ENCODE results near the gene CLTA.

Gene CLTA

GRCh38 chr9:36190388-36191289 is at the start of gene CLTA:
Gene CLTA, plus strand, starts transcription at chr9:36190921. Its CDS starts 136 bp downstream, at chr9:36191057.
- DNase-seq (ENCODE audit: low spot score) = peak; percentile 99

GRCh38 chr9:36141288-36141687 is 49.4 kb upstream of the CLTA start:
- no peak for DNase-seq (ENCODE audit: low spot score)

GRCh38 chr9:36141761-36142160 is 49.0 kb upstream of the CLTA start:
- no peak for DNase-seq (ENCODE audit: low spot score)

GRCh38 chr9:36142510-36143244 is 48.0 kb upstream of the CLTA start:
- DNase-seq (ENCODE audit: low spot score) = no peak

GRCh38 chr9:36143245-36143641 is 47.5 kb upstream of the CLTA start:
- no peak for DNase-seq (ENCODE audit: low spot score)

- no peak for DNase-seq (ENCODE audit: low spot score)
Measured at GRCh38 chr9:36144309-36145232, 46.1 kb upstream of the CLTA start.

- DNase-seq (ENCODE audit: low spot score) = no peak
Measured at GRCh38 chr9:36145970-36146369, 44.8 kb upstream of the CLTA start.

- no peak for DNase-seq (ENCODE audit: low spot score)
Measured at GRCh38 chr9:36146651-36147050, 44.1 kb upstream of the CLTA start.

- DNase-seq (ENCODE audit: low spot score) = no peak
Measured at GRCh38 chr9:36147441-36148175, 43.1 kb upstream of the CLTA start.

- peak; percentile 98 for DNase-seq (ENCODE audit: low spot score)
Measured at GRCh38 chr9:36148311-36149051, 42.2 kb upstream of the CLTA start.

- no peak for DNase-seq (ENCODE audit: low spot score)
Measured at GRCh38 chr9:36149197-36149596, 41.5 kb upstream of the CLTA start.

- no peak for DNase-seq (ENCODE audit: low spot score)
Measured at GRCh38 chr9:36150574-36151315, 40.0 kb upstream of the CLTA start.

- DNase-seq (ENCODE audit: low spot score) = no peak
Measured at GRCh38 chr9:36151316-36152210, 39.2 kb upstream of the CLTA start.

- DNase-seq (ENCODE audit: low spot score) = no peak
Measured at GRCh38 chr9:36152741-36153438, 37.8 kb upstream of the CLTA start.

- DNase-seq (ENCODE audit: low spot score) = no peak
Measured at GRCh38 chr9:36153746-36154145, 37.0 kb upstream of the CLTA start.

- DNase-seq (ENCODE audit: low spot score) = peak; percentile 62
Measured at GRCh38 chr9:36154331-36154952, 36.3 kb upstream of the CLTA start.

- DNase-seq (ENCODE audit: low spot score) = no peak
Measured at GRCh38 chr9:36156116-36156515, 34.6 kb upstream of the CLTA start.

- DNase-seq (ENCODE audit: low spot score) = no peak
Measured at GRCh38 chr9:36158122-36158521, 32.6 kb upstream of the CLTA start.
